Mammary epithelial cell (primary cell): ENCODE results near the gene PROSER1.

Source experiments
- EZH2 ChIP-seq: IDR thresholded peaks from 2 replicates; pipeline ENCODE4 v1.6.1; 2012; ENCODE audit warnings: low read length, inconsistent platforms, borderline replicate concordance
- TF ChIP-seq, protein P1 (sequence below), 2 donors: IDR thresholded peaks in 1 of 2; conservative IDR thresholded peaks in 1 of 2; 2 replicates each; pipeline ENCODE4 v1.5.1; 2011 to 2012; ENCODE audit warnings: inconsistent platforms in 2 of 2, low read length in 2 of 2, mild to moderate bottlenecking in 2 of 2, control low read depth in 1 of 2, low read depth in 1 of 2; ENCODE audit not compliant: insufficient read depth in 1 of 2; ENCODE audit errors: extremely low read depth in 1 of 2

DNA sequence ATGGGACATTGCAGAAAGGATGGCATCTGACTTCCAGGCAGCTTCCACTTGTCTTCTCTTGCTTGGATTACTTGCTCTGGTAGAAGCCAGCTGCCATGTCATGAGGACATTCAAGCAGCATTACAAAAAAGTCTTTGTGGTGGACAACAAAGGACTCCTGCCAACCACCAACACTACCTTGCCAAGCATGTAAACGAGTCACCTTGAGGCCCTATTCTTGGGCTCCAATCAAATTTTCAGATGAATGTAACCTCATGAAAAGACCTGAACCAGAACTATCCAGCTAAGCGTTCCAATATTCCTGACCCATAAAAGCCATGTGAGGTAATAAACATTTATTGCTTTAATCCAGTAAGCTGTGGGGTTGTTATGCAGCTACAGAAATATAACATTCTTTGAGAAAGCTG lies 12.5 kb downstream of the PROSER1 start:
- TF ChIP-seq, protein P1, sequence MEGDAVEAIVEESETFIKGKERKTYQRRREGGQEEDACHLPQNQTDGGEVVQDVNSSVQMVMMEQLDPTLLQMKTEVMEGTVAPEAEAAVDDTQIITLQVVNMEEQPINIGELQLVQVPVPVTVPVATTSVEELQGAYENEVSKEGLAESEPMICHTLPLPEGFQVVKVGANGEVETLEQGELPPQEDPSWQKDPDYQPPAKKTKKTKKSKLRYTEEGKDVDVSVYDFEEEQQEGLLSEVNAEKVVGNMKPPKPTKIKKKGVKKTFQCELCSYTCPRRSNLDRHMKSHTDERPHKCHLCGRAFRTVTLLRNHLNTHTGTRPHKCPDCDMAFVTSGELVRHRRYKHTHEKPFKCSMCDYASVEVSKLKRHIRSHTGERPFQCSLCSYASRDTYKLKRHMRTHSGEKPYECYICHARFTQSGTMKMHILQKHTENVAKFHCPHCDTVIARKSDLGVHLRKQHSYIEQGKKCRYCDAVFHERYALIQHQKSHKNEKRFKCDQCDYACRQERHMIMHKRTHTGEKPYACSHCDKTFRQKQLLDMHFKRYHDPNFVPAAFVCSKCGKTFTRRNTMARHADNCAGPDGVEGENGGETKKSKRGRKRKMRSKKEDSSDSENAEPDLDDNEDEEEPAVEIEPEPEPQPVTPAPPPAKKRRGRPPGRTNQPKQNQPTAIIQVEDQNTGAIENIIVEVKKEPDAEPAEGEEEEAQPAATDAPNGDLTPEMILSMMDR (conservative IDR thresholded peaks at IDR 0.05 in 1 of 2, IDR thresholded peaks at IDR 0.05 in 1 of 2; ENCODE audit: extremely low read depth in 1 of 2, insufficient read depth in 1 of 2, low read depth in 1 of 2, low read length in 2 of 2) = no peak
- no peak for TF ChIP-seq EZH2
